PC-3 (cell line): ENCODE measurements around the gene ATAD3B.

Source experiments
- EZH2 ChIP-seq: fragments of 300-600 bp; sonication (generic); IDR thresholded peaks from one replicate; pipeline ENCODE4 v1.6.1; 2017; ENCODE audit warnings: antibody characterized with exemption, mild to moderate bottlenecking, low read length; ENCODE audit not compliant: unreplicated experiment
- TF ChIP-seq, protein P1 (sequence below): fragments of 300-600 bp; sonication (generic); conservative IDR thresholded peaks from 2 replicates; pipeline ENCODE4 v1.5.1; 2017; ENCODE audit warnings: antibody characterized with exemption, low read depth, mild to moderate bottlenecking, low read length

DNA sequence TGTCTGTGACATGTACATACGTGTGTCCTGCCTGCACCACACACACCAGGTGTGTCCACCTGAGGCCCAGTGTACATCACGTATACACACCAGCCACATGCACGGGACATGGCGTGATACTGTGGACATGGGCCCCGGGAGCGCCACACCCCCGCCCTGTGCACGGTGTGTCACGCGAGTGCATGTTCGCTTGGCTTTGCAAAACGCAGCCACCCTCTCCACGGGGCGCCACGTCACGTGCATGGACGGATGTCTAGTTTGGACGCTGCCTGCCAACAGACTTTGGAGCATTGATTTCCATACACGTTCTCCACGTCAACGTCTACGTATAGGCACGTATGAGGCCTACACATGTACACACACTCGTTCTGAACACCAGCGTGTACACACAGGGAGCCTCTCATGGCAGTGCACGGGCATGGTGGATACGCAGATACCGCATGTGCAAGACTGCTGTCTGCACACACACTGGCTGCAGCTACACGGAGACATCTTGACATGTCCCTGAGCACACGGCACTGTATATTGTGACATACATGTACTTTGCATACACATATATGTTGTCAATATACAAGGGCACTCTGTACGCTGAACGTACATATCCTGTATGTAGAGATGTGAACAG, 66.2 kb downstream of the ATAD3B start:
- TF ChIP-seq, protein P1, sequence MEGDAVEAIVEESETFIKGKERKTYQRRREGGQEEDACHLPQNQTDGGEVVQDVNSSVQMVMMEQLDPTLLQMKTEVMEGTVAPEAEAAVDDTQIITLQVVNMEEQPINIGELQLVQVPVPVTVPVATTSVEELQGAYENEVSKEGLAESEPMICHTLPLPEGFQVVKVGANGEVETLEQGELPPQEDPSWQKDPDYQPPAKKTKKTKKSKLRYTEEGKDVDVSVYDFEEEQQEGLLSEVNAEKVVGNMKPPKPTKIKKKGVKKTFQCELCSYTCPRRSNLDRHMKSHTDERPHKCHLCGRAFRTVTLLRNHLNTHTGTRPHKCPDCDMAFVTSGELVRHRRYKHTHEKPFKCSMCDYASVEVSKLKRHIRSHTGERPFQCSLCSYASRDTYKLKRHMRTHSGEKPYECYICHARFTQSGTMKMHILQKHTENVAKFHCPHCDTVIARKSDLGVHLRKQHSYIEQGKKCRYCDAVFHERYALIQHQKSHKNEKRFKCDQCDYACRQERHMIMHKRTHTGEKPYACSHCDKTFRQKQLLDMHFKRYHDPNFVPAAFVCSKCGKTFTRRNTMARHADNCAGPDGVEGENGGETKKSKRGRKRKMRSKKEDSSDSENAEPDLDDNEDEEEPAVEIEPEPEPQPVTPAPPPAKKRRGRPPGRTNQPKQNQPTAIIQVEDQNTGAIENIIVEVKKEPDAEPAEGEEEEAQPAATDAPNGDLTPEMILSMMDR: no peak
- TF ChIP-seq EZH2: no peak
